ENCODE measurements around the gene ANO1. TPM values are rescaled to one million over a fixed set of nuclear protein-coding genes. Genes with fewer than 3 reads are reported as not detected.

The ANO1 gene
- total RNA-seq, 1 experiment from 2014 or later, result 41.7 TPM

GRCh38 chr11:70134490-70134889 is 56.4 kb downstream of the ANO1 start:
- no peak overlapping the region for H3K4me2 ChIP-seq (ENCODE audit: low read length)
- ATAC-seq, result no peak
- intact Hi-C loops (cut with micrococcal nuclease), result no loop called here
- BruUV-seq (replicated peaks), result no TSS peak
- no peaks in the 10 kb centered on the region for H3K36me3 ChIP-seq (ENCODE audit: control insufficient read depth in 1 of 2, insufficient read depth in 2 of 2, low read length in 2 of 2)
- H3K4me3 ChIP-seq (replicated peaks in 1 of 2; ENCODE audit: low read depth in 1 of 2, low read length in 2 of 2), result no peak overlapping the region
- H3K79me2 ChIP-seq (ENCODE audit: insufficient read depth, low read length), result no peaks in the 10 kb centered on the region
- peaks cover 2 to 10% of the 10 kb centered on the region in 2 experiments for H3K4me1 ChIP-seq (ENCODE audit: control insufficient read depth in 1 of 2, insufficient read depth in 2 of 2, low read length in 2 of 2)
- no peak overlapping the region for H2AFZ ChIP-seq (ENCODE audit: low read depth, low read length, poor library complexity, severe bottlenecking)
- no peak for DNase-seq (ENCODE audit: low read depth, low spot score)
- H4K20me1 ChIP-seq (ENCODE audit: insufficient read depth), result no peaks in the 10 kb centered on the region
- ChIA-PET RAD21 (ENCODE audit: low non-redundant PET in 1 of 2, low total read pairs in 2 of 2, uncharacterized antibody in 2 of 2, unreplicated experiment in 2 of 2) (no interaction called here), CTCF (no interaction called here), POLR2A (no interaction called here)
- no peaks in the 10 kb centered on the region for H3K27me3 ChIP-seq (ENCODE audit: insufficient read depth, low read length)
- no peaks in the 10 kb centered on the region for H3K9me2 ChIP-seq (ENCODE audit: insufficient read depth)
- H3K9ac ChIP-seq (ENCODE audit: low read length), result no peak overlapping the region
- H3K27ac ChIP-seq (ENCODE audit: low read depth, low read length), result no peak overlapping the region
- TF ChIP-seq SIN3A (IDR thresholded peaks at IDR 0.05; ENCODE audit: low read depth) (no peak), RAD21 (IDR thresholded peaks at IDR 0.05; ENCODE audit: low read depth) (no peak), CBX3 (IDR thresholded peaks at IDR 0.05; ENCODE audit: low read depth) (no peak), MAX (IDR thresholded peaks at IDR 0.05) (no peak), EZH2phosphoT487 (IDR thresholded peaks at IDR 0.05; ENCODE audit: borderline replicate concordance) (no peak), CTCF (IDR thresholded peaks at IDR 0.05 in 2 of 3, conservative IDR thresholded peaks at IDR 0.05 in 1 of 3; ENCODE audit: borderline replicate concordance in 1 of 3, insufficient read depth in 1 of 3, low read depth in 2 of 3, low read length in 2 of 3) (no peak), YY1 (IDR thresholded peaks at IDR 0.05; ENCODE audit: extremely low read depth, insufficient replicate concordance, low read depth, low read length) (no peak), FOSL1 (IDR thresholded peaks at IDR 0.05; ENCODE audit: low read depth) (no peak), SP1 (IDR thresholded peaks at IDR 0.05; ENCODE audit: low read depth) (no peak), ATF3 (IDR thresholded peaks at IDR 0.05) (no peak), ZFX (IDR thresholded peaks at IDR 0.05) (no peak), POLR2AphosphoS5 (IDR thresholded peaks at IDR 0.05; ENCODE audit: low read depth, low read length) (no peak), REST (IDR thresholded peaks at IDR 0.05; ENCODE audit: low read depth) (no peak), CEBPB (IDR thresholded peaks at IDR 0.05; ENCODE audit: low read depth) (no peak), EGR1 (IDR thresholded peaks at IDR 0.05; ENCODE audit: low read depth) (no peak), ZNF274 (IDR thresholded peaks at IDR 0.05; ENCODE audit: low read depth, low read length) (no peak), EZH2 (IDR thresholded peaks at IDR 0.05) (no peak), TCF7L2 (IDR thresholded peaks at IDR 0.05; ENCODE audit: borderline replicate concordance, extremely low read depth, insufficient read depth, insufficient read length) (no peak), POLR2A (IDR thresholded peaks at IDR 0.05; ENCODE audit: borderline replicate concordance, extremely low read depth, insufficient read depth, insufficient read length) (no peak), JUND (IDR thresholded peaks at IDR 0.05) (no peak)
- H3K9me3 ChIP-seq (ENCODE audit: control insufficient read depth in 1 of 2, insufficient read depth in 1 of 2, low read depth in 1 of 2, low read length in 2 of 2), result no peaks in the 10 kb centered on the region

All from HCT116 (cell line).